Cardiac muscle cell (in vitro differentiated cells and primary cell): ENCODE results near the gene RACGAP1. TPM values are rescaled to one million over a fixed set of nuclear protein-coding genes. Genes with fewer than 3 reads are reported as not detected.

Source experiments
- DNase-seq, 2 donors: peaks; one replicate each; pipeline versions ENCODE4 v3.0.0 to v3.0.0-alpha.2; 2010 to 2017; ENCODE audit warnings: low read depth in 1 of 2, low spot score in 1 of 2
- H3K27ac ChIP-seq: fragments of 200-600 bp; sonication (generic); 2 replicates; pipeline ENCODE4 v1.5.1; 2016
- H3K27me3 ChIP-seq: fragments of 200-600 bp; sonication (generic); 2 replicates; pipeline ENCODE4 v1.6.0; 2016; ENCODE audit warnings: control low read depth
- H3K36me3 ChIP-seq: fragments of 200-600 bp; sonication (generic); 2 replicates; pipeline ENCODE4 v1.5.1; 2016; ENCODE audit warnings: control low read depth
- H3K4me1 ChIP-seq: fragments of 200-600 bp; sonication (generic); 2 replicates; pipeline ENCODE4 v1.8.1; 2017; ENCODE audit warnings: low read depth, mild to moderate bottlenecking, mixed run types
- H3K4me3 ChIP-seq: fragments of 200-600 bp; sonication (generic); 2 replicates; pipeline ENCODE4 v1.5.1; 2016; ENCODE audit warnings: mild to moderate bottlenecking
- H3K9me3 ChIP-seq: fragments of 200-600 bp; sonication (generic); 2 replicates; pipeline ENCODE4 v1.5.1; 2017; ENCODE audit warnings: low read depth, mild to moderate bottlenecking, control low read depth
- CTCF ChIP-seq: IDR thresholded peaks from 2 replicates; pipeline ENCODE4 v1.5.1; 2012; ENCODE audit warnings: low read depth, mild to moderate bottlenecking, low read length
- polyA plus RNA-seq: library from polyadenylated mRNA; unstranded; fragments of >200 nt; fragmentation: Nextera tagmentation; extraction: Ambion mirVana; gene quantifications from 2 replicates; pipeline ENCODE4 v1.2.1, GENCODE V29; 2016
- total RNA-seq: library from RNA; depleted of rRNA; stranded (reverse); fragments of >200 nt; gene quantifications from 2 replicates; pipeline ENCODE4 v1.2.3, GENCODE V29; 2016

RACGAP1 gene
- total and polyA plus RNA-seq, 2 experiments from 2014 or later = 13.4 to 63.9 TPM

- peaks cover 7% of the 10 kb centered on the region for H3K27me3 ChIP-seq
- no peak for TF ChIP-seq CTCF
- no peaks in the 10 kb centered on the region for H3K9me3 ChIP-seq
Measured at GRCh38 chr12:49944718-49945117, 80.6 kb downstream of the RACGAP1 start.

GRCh38 chr12:49944046-49944445 lies 81.2 kb downstream of the RACGAP1 start:
- Histone ChIP-seq H3K36me3 (no peaks in the 10 kb centered on the region), H3K27ac (no peak overlapping the region), H3K4me1 (no peaks in the 10 kb centered on the region), H3K4me3 (no peak overlapping the region), H3K9me3 (no peaks in the 10 kb centered on the region), H3K27me3 (peaks cover 7% of the 10 kb centered on the region)
- no peak for DNase-seq
- TF ChIP-seq CTCF = no peak

More at GRCh38 chr12:49944718-49945117, 80.6 kb downstream of the RACGAP1 start:
- H3K4me3 ChIP-seq = no peak overlapping the region
- DNase-seq = no peak
- no peaks in the 10 kb centered on the region for H3K36me3 ChIP-seq
- H3K27ac ChIP-seq = no peak overlapping the region
- H3K4me1 ChIP-seq = no peaks in the 10 kb centered on the region

- no peaks in the 10 kb centered on the region for H3K36me3 ChIP-seq
- peaks cover 7% of the 10 kb centered on the region for H3K27me3 ChIP-seq
- no peak overlapping the region for H3K4me3 ChIP-seq
- no peaks in the 10 kb centered on the region for H3K9me3 ChIP-seq
- DNase-seq = no peak
- no peaks in the 10 kb centered on the region for H3K4me1 ChIP-seq
- no peak for TF ChIP-seq CTCF
- no peak overlapping the region for H3K27ac ChIP-seq
Measured at GRCh38 chr12:49943625-49943960, 81.7 kb downstream of the RACGAP1 start.

- Histone ChIP-seq H3K4me1 (no peaks in the 10 kb centered on the region), H3K27me3 (peaks cover 7% of the 10 kb centered on the region), H3K9me3 (no peaks in the 10 kb centered on the region), H3K27ac (no peak overlapping the region), H3K36me3 (no peaks in the 10 kb centered on the region), H3K4me3 (no peak overlapping the region)
- no peak for DNase-seq
- TF ChIP-seq CTCF = no peak
Measured at GRCh38 chr12:49942921-49943624, 82.2 kb downstream of the RACGAP1 start.

- Histone ChIP-seq H3K27ac (no peak overlapping the region), H3K4me1 (no peaks in the 10 kb centered on the region), H3K27me3 (peaks cover 7% of the 10 kb centered on the region), H3K9me3 (no peaks in the 10 kb centered on the region), H3K4me3 (no peak overlapping the region), H3K36me3 (no peaks in the 10 kb centered on the region)
- TF ChIP-seq CTCF = no peak
- no peak for DNase-seq
Measured at GRCh38 chr12:49942512-49942893, 82.8 kb downstream of the RACGAP1 start.
